HEK293T (cell line): ENCODE measurements around the gene NODAL.

Experiments used
- ARNT ChIP-seq: fragments of 450-650 bp; IDR thresholded peaks from 2 replicates; pipeline ENCODE4 v1.6.1; 2017; ENCODE audit warnings: mild to moderate bottlenecking
- BHLHE40 ChIP-seq: fragments of 450-650 bp; IDR thresholded peaks from 2 replicates; pipeline ENCODE4 v1.6.1; 2016; ENCODE audit warnings: mild to moderate bottlenecking, moderate library complexity, borderline replicate concordance
- ELF4 ChIP-seq: fragments of 450-650 bp; IDR thresholded peaks from 2 replicates; pipeline ENCODE4 v1.6.1; 2017; ENCODE audit warnings: antibody characterized with exemption
- FOXM1 ChIP-seq: fragments of 450-650 bp; IDR thresholded peaks from 2 replicates; pipeline ENCODE4 v1.6.1; 2017; ENCODE audit warnings: mild to moderate bottlenecking, borderline replicate concordance
- L3MBTL2 ChIP-seq: fragments of 450-650 bp; conservative IDR thresholded peaks from 2 replicates; pipeline ENCODE4 v1.6.1; 2016; ENCODE audit warnings: mild to moderate bottlenecking
- LEF1 ChIP-seq: fragments of 450-650 bp; IDR thresholded peaks from 2 replicates; pipeline ENCODE4 v1.6.1; 2017; ENCODE audit warnings: mild to moderate bottlenecking, borderline replicate concordance
- SP1 ChIP-seq: fragments of 450-650 bp; IDR thresholded peaks from 2 replicates; pipeline ENCODE4 v1.6.1; 2017

DNA sequence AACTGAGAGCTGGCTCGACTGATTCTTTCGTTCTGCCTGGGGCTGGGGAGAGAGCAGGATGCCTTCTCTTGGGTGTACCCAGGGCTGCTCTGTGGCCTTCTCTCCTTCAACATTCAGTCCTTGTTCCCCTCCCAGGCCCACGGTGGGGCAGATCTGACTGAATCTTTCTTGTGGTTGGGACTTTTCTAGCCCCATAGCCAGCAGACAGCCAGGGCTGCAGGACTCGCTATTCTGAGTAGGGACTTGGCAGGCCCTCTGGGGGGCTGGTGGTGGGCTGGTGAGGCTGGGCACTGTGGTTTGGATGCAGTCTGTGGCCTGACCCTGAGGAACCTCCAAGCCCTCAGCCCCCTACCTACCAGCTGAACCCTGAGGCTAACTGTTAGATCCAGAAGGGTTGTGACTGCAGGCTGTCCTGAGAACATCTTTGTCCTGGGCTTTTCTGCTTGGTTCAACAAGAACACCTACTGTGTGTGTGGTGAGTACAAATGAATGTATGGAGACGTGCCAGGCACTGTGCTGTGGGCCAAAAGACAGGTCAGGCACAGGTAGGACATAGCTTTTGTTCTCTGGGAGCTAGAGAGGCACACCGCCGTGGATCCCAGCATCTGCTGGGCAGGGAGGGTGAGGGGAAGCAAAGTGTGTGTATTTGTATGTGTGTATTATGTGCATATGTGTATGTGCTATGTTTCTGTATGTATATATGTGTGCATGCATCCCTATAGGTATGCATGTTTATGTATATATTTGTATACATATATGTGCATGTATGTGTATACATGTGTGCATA lies 35.0 kb upstream of the NODAL start:
- no peak for TF ChIP-seq L3MBTL2
- TF ChIP-seq SP1, result no peak
- TF ChIP-seq LEF1, result no peak
- no peak for TF ChIP-seq ELF4
- no peak for TF ChIP-seq ARNT
- TF ChIP-seq FOXM1, result no peak
- no peak for TF ChIP-seq BHLHE40
